DND-41 (cell line): Measurements from ENCODE around the gene SH3RF3.

Experiments
- EZH2 ChIP-seq: IDR thresholded peaks from 3 replicates; pipeline ENCODE4 v1.6.1; 2012; ENCODE audit warnings: borderline replicate concordance, low read depth, mild to moderate bottlenecking, moderate library complexity, low read length, inconsistent platforms; ENCODE audit not compliant: severe bottlenecking
- TF ChIP-seq, protein P1 (sequence below): IDR thresholded peaks from 2 replicates; pipeline ENCODE4 v1.5.1; 2012; ENCODE audit warnings: borderline replicate concordance, low read length, moderate library complexity, mild to moderate bottlenecking; ENCODE audit not compliant: poor library complexity, severe bottlenecking; ENCODE audit errors: extremely low read depth

DNA sequence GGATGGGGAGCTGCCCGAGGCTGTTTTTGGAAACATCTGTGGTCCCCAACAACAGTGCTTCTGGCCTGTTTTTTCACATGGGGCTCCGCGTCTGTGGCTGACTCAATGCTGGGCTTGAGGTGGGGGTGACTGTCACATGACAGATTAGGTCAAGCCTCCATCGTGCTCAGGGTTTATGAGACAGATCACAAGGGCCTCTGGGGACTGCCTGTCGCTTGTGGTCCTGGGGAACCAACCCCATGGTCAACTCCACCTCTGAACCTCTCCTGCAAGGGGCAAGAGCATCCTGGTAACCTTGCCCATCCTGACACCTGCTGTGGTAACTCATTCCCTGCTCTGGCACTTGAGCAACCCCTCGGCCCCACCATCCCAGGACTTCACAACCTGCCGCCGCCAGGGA is 47.6 kb upstream of the SH3RF3 start:
- TF ChIP-seq, protein P1, sequence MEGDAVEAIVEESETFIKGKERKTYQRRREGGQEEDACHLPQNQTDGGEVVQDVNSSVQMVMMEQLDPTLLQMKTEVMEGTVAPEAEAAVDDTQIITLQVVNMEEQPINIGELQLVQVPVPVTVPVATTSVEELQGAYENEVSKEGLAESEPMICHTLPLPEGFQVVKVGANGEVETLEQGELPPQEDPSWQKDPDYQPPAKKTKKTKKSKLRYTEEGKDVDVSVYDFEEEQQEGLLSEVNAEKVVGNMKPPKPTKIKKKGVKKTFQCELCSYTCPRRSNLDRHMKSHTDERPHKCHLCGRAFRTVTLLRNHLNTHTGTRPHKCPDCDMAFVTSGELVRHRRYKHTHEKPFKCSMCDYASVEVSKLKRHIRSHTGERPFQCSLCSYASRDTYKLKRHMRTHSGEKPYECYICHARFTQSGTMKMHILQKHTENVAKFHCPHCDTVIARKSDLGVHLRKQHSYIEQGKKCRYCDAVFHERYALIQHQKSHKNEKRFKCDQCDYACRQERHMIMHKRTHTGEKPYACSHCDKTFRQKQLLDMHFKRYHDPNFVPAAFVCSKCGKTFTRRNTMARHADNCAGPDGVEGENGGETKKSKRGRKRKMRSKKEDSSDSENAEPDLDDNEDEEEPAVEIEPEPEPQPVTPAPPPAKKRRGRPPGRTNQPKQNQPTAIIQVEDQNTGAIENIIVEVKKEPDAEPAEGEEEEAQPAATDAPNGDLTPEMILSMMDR: no peak
- TF ChIP-seq EZH2: no peak
